Fibroblast of mammary gland (primary cell): ENCODE results near the gene RHBDL1.
A peak's percentile ranks its signal among the peaks of the same experiment; 100 is the strongest.

Experiments
- DNase-seq: peaks from one replicate; pipeline ENCODE4 v3.0.0-alpha.2; 2010; ENCODE audit warnings: low read depth
- H3K4me3 ChIP-seq: 2 replicates; pipeline ENCODE4 v1.5.1; 2011; ENCODE audit warnings: low read depth, mild to moderate bottlenecking, low read length, moderate library complexity; ENCODE audit not compliant: control insufficient read depth
- CTCF ChIP-seq: conservative IDR thresholded peaks from 2 replicates; pipeline ENCODE4 v1.5.1; 2011; ENCODE audit warnings: low read depth, low read length, inconsistent platforms; ENCODE audit not compliant: control insufficient read depth, insufficient read depth

The RHBDL1 gene

GRCh38 chr16:717450-718245 is 42.2 kb downstream of the RHBDL1 start:
- TF ChIP-seq CTCF, result no peak
- H3K4me3 ChIP-seq, result no peak overlapping the region
- DNase-seq, result no peak

- DNase-seq, result no peak
- H3K4me3 ChIP-seq, result no peak overlapping the region
- TF ChIP-seq CTCF, result no peak
Observed at GRCh38 chr16:718389-718788, 42.9 kb downstream of the RHBDL1 start.

- H3K4me3 ChIP-seq, result no peak overlapping the region
- no peak for TF ChIP-seq CTCF
- DNase-seq, result no peak
Observed at GRCh38 chr16:718922-719321, 43.5 kb downstream of the RHBDL1 start.

GRCh38 chr16:719815-720446 is 44.5 kb downstream of the RHBDL1 start:
- DNase-seq, result no peak
- H3K4me3 ChIP-seq, result peak overlapping the region; percentile 58
- TF ChIP-seq CTCF, result peak; percentile 25

- peak overlapping the region; percentile 58 for H3K4me3 ChIP-seq
- peak; percentile 69 for DNase-seq
- TF ChIP-seq CTCF, result peak; percentile 9
Observed at GRCh38 chr16:720447-720989, 45.0 kb downstream of the RHBDL1 start.

GRCh38 chr16:720990-721764 is 45.7 kb downstream of the RHBDL1 start, which contains the start of gene ANTKMT:
ANTKMT (plus strand) TSS chr16:721146; CDS start chr16:721275, 129 bp downstream.
- H3K4me3 ChIP-seq, result peak within 1 kb of the TSS; percentile 58
- DNase-seq, result peak; percentile 58
- TF ChIP-seq CTCF, result no peak
